HL-60 (cell line): ENCODE data around the gene FPR1.

Experiments used
- CTCF ChIP-seq: IDR thresholded peaks from one replicate; pipeline ENCODE4 v1.5.1; 2011; ENCODE audit warnings: low read length, control low read depth, inconsistent platforms; ENCODE audit not compliant: insufficient read depth
- REST ChIP-seq: IDR thresholded peaks from 2 replicates; pipeline ENCODE4 v1.6.1; 2012; ENCODE audit warnings: low read depth; ENCODE audit not compliant: insufficient replicate concordance

DNA sequence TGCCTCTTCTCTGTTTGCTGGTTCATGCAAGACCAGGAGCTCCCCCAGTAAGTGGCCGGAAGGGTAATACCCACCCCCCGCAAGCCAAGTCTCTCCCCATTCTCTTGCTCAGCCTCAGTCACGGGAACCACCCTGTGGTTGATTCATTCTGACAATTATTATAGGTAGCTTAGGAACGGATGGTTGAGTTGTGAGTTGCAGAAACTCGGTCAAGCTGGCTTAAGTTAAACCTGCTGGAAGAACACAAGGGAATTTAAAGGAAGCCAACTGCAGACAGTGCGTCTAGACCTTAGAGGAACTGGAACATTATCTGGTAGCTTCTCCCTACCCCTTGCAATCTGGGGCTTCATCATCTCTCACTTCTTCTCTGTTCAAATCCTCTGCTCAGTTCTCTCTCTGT is 8.9 kb downstream of the FPR1 start:
- no peak for TF ChIP-seq REST
- no peak for TF ChIP-seq CTCF
